MM.1S (cell line): ENCODE data around the gene DEXI.

Source experiments
- CTCF ChIP-seq: fragments of 300-600 bp; sonication (generic); IDR thresholded peaks from 2 replicates; pipeline ENCODE4 v1.5.1; 2016; ENCODE audit warnings: antibody characterized with exemption, low read length, mixed read lengths
- EZH2 ChIP-seq: fragments of 300-600 bp; sonication (generic); optimal IDR thresholded peaks from 2 replicates; pipeline ENCODE3; 2017; ENCODE audit warnings: low read depth, mild to moderate bottlenecking, antibody characterized with exemption, low read length, mixed read lengths
- EZH2phosphoT487 ChIP-seq: fragments of 300-600 bp; sonication (generic); IDR thresholded peaks from 2 replicates; pipeline ENCODE4 v1.6.1; 2018; ENCODE audit warnings: antibody characterized with exemption, low read length

- TF ChIP-seq CTCF (no peak), EZH2phosphoT487 (no peak), EZH2 (no peak)
Observed at GRCh38 chr16:10947211-10947787, 5.0 kb upstream of the DEXI start.
